Stimulated activated CD4-positive, alpha-beta T cell treated with anti-CD3 and anti-CD28 coated beads, Interleukin-4, amount 100 ng/mL, for 1 hour (primary cell): ENCODE results near the gene DEPDC5.
"Not testable (repeated sequence)": the region's sequence is repeated elsewhere in the genome, so short reads cannot be mapped to it uniquely, and the experiment has no call there.

Experiments
- DNase-seq: peaks from one replicate; pipeline ENCODE4 v3.0.0-alpha.2; 2020

DEPDC5 gene

DNA sequence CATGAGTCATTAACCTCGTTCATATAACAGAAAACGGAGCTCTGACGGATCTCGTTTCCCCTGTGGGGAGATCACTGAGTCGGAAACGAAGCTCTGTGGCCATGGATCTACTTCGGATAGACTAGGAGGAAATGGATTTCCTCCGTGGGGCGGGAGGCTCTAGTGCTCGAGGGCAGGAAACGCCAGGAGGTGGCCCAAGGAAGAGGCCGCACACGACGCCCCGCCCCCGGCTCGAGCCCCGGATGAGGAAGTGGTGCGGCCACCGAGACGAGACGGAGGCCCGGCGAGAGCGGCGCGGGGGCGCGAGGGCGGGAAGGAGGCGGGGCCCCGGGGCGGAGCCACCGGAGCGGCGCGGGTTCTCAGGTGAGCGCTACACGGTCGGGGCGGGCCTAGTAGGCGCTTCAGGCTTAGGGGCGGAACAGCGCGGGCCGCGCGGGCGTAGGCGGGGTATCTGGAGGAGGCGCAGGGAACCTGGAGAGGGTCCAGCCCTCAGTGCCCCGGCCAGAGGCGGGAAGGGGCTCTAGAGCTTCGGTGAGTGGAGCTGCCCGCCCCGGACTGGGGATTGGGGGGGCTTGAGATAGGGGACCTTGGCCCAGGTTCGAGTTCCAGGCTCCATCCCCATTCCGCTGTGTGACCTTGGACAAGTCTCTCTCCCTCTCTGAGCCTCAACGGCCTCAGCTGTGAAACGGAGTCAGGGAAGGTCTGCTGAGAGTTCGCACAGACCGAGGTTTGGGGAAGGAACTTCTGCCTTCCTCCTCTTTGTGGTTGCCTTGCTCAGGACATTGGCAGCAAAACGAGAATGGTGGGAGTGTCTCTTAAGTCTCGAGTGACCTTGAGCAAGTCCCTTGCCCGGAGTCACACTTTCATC lies at the start of gene DEPDC5:
Gene DEPDC5, plus strand, starts transcription at position 386 of the 868 bp plus-strand sequence. CDS start 903 bp downstream, outside the sequence.
- DNase-seq = peak; percentile 96

DNA sequence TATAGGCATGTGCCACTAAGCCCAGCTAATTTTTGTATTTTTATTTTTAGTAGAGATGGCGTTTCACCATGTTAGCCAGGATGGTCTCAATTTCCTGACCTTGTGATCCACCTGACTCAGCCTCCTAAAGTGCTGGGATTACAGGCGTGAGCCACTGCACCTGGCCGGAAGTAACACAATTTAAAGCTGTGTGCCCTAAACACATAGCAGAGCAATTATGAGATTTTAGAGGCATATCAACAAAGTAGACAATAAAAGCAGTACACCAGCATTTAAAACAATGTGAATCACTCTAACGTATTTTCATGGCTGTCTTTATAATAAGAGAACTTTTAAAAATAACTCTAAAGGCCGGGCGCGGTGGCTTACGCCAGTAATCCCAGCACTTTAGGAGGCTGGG lies 46.3 kb upstream of the DEPDC5 start:
- no peak for DNase-seq

DNA sequence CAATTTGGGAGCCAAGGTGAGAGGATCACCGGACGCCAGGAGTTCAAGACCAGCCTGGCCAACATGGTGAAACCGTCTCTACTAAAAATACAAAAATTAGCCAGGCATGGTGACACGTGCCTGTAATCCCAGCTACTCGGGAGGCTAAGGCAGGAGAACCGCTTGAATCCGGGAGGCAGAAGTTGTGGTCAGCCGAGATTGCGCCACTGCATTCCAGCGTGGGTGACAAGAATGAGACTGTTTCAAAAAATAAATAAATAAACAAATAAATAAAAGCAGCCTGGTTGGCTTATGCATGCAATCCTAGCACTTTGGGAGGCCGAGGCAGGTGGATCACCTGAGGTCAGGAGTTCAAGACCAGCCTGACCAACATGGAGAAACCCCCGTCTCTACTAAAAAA lies 42.6 kb upstream of the DEPDC5 start:
- DNase-seq = not testable (repeated sequence)

DNA sequence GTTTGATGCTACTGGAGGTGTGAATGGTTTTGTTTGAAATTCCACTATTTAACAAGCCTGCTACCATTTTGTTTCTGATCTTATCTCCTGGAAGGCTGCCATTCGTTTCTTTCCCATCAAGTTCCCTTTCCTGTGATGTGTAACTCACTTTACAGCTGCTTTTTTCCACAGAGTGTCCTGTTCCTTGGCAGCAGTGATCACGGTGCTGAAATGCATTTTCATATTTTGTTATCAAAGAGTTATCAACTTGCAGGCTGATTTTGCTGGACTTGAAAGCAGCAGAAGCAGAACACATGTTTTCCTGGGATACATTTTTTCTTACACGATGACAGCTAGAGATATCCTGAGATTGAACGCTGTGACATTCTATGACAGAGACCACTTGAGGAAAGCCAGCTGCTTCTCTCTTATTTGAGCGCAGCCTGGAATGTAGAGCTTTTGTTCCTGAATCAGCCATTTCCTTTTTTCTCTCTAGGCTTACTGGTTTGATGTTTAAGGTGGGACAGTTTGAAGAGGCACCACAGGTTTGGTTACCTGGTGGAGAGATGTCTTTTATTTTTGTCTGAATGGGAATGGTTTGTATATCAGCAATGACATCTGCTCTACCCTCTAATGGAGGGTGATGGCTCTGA lies 38.6 kb upstream of the DEPDC5 start:
- no peak for DNase-seq

DNA sequence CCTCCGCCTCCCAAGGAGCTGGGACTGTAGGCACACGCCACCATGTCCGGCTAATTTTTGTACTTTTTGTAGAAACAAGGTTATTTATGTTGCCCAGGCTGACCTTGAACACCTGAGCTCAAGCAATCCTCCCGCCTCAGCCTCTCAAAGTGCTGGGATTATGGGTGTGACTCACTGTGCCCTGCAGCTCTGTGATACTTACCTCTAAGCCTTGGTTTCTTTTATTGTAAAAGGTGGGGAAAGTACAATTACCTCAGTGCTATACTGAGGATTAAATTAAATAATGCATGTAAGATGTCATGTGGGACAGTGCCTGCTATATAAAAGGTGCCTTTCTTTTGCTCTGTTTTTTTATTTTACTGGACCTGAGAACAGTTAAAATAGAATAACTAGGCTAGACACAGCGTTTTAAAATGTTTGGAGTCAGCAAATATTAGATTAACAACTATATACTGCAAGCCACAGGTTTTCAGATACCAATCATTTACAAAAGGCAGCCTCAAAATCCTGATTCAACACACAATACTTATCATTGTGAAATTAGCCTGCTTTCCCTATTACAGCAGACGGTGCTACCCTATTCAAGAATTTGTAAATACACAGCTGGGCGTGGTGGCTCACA lies 33.9 kb upstream of the DEPDC5 start:
- DNase-seq = no peak

- no peak for DNase-seq
These were observed 30.1 kb upstream of the DEPDC5 start for GRCh38 chr22:31723723-31724122.

GRCh38 chr22:31726692-31727091 lies 27.1 kb upstream of the DEPDC5 start:
- no peak for DNase-seq

DNA sequence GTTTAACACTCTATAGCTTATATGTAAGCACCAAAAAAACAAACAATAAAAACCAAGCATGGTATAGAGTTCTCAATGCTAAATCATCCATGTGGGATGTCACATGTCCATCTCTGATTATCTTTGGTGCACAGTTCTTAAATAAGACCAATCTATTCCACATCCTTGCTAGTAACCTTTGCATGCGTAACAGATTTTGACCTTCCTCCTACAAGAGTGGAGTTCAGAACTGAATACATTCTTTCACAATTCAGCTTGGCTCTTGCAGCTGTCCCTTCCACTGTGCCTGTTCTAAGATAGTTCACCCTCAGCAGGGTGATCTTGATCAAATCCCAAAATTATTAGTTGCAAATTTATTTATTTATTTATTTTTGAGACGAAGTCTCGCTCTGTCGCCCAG lies 25.0 kb upstream of the DEPDC5 start:
- no peak for DNase-seq

DNA sequence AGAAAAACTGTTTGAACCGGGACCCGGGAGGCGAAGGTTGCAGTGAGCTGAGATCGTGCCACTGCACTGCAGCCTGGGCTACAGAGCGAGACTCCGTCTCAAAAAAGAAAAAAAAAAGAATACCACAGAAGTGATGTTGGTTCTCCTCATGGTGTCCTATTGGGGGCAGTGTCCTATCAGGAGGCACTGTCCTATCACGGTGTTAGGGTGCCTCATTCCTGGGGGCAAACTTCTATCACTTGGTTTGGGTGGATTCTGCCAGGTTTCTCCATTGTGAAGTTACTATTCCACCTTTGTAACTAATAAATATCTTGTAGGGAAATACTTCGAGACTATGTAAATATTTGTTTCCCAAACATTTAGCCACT lies 23.5 kb upstream of the DEPDC5 start:
- no peak for DNase-seq

DNA sequence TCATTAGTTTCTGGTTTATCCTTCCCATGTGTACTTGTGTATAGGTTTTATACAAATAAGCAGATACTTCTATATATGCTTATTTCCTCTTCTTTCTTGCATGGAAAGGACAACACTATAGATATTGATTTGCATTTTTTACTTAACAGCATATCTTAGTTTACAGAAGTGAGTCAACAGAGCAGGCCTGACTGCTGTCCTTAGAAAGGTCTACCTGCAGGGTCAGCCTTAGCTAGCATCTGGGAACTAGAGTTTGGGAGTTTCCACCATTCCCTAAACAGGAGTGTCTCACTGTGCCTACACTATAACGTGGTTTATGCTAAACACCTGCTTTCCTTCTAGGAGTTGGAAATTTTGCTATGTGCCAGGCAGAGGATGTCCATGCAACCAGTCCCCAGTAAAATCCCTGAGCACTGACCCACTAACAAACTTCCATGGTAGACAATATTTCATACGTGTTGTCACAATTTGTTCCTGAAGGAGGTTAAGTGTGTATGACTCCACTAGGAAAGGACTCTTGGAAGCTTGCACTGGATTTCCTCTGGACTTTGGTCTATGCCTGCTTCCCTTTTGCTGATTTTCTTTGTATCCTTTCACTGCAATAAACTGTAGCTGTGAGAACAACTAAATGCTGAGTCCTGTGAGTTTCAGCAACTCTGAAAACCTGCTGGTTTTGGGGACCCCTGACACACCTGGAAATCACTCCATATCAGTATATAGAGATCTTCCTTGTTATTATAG lies 21.6 kb upstream of the DEPDC5 start:
- no peak for DNase-seq

GRCh38 chr22:31733580-31734079 lies 20.2 kb upstream of the DEPDC5 start:
- DNase-seq = no peak

DNA sequence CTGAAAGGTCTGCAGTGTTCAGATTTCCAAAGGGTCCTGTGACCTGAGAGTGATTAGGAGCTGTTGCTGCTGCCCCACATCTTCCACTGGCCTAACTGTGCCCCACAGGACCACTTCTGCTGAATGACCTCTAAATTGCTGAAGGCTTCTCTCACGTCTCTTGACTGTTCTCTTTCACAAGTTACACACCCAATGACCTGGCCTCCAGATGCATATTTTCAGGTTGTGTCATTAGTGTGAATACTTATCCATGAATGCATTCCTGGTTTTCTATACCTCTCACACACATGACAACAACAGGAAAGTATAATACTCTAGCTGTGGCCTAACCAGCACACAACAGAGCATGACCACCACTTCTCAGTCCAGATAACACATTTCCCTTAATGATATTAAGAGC lies 19.3 kb upstream of the DEPDC5 start:
- DNase-seq = no peak

DNA sequence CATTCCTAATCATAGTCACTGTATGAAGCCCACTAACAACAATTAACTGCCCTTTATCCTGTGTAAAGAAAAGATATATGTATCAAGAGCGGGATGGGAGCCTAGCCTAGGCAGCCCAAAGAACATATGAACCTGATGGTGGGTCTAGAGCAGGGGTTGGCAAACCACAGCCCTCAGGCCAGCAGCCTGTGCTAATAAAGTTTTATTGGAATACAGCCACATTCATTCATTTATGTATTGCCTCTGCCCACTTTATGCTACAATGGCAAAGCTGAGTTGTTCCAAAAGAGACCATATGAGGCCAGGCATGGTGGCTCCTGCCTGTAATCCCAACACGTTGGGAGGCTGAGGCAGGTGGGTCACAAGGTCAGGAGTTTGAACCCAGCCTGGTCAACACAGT lies 17.4 kb upstream of the DEPDC5 start:
- DNase-seq = no peak

GRCh38 chr22:31737932-31738331 lies 15.9 kb upstream of the DEPDC5 start:
- DNase-seq = no peak

- DNase-seq = no peak
These were observed 15.3 kb upstream of the DEPDC5 start for GRCh38 chr22:31738566-31738965.

DNA sequence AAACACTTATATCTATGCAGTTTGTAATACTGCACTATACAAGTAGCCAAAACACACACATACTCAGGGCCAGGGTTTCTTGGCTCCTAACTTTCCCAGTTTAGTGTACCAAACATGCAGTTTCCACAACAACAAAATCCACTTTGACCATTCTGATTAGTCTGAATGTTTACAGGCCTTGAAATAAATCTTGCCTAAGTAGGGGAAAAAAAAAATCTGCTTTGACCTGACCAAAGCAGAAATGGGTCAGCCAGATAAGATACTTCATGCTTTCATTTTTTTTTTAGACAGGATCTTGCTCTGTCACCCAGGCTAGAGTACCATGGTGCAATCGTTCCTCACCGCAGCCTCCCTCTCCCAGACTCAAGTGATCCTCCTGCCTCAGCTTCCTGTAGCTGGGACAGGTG lies 14.0 kb upstream of the DEPDC5 start:
- no peak for DNase-seq

- not testable (repeated sequence) for DNase-seq
These were observed 13.5 kb upstream of the DEPDC5 start for GRCh38 chr22:31740314-31740713.

- DNase-seq = no peak
These were observed 11.7 kb upstream of the DEPDC5 start for GRCh38 chr22:31742115-31742514.

GRCh38 chr22:31742682-31743081 lies 11.1 kb upstream of the DEPDC5 start:
- DNase-seq = no peak

DNA sequence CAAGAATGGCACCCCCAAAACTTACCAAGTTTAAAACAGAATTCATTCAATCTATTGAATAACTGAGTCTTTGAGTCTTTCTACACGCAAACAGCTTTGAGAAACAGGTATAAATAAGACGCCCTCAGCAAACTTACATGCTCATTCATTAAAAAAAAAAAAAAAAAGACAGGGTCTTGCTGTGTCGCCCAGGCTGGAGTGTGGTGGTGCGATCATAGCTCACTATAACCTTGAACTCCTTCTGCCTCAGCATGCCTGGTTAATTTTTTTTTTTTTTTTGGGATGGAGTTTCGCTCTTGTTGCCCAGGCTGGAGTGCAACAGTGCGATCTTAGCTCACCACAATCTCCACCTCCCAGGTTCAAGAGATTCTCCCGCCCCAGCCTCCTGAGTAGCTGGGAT lies 9.9 kb upstream of the DEPDC5 start:
- no peak for DNase-seq

- no peak for DNase-seq
These were observed 6.4 kb upstream of the DEPDC5 start for GRCh38 chr22:31747441-31747840.

- no peak for DNase-seq
These were observed 5.3 kb upstream of the DEPDC5 start for GRCh38 chr22:31748490-31748889.
